B cell (primary cell): ENCODE data around the gene NMNAT1. TPM values are rescaled to one million over a fixed set of nuclear protein-coding genes. Genes with fewer than 3 reads are reported as not detected.
A peak's percentile ranks its signal among the peaks of the same experiment; 100 is the strongest.

Experiments
- ATAC-seq: fragments of 200-7000 bp; cut with Tn5 transposase; one replicate; pipeline ENCODE4 v1.10.0; 2021; ENCODE audit warnings: low read depth, mild to moderate bottlenecking, moderate number of reproducible peaks, moderate library complexity
- CTCF ChIA-PET: fragments of 350-600 bp; sonication (Branson Sonifier 250); formaldehyde crosslinking; loops from one replicate; lab custom pipeline; 2021; ENCODE audit warnings: antibody characterized with exemption, inconsistent platforms; lab: Charles Lee
- POLR2A ChIA-PET: fragments of 350-600 bp; sonication (Branson Sonifier 250); formaldehyde crosslinking; loops from one replicate; lab custom pipeline; 2021; ENCODE audit warnings: antibody characterized with exemption; lab: Charles Lee
- DNase-seq: peaks from one replicate; pipeline ENCODE4 v3.0.0; 2013
- H2AFZ ChIP-seq: 2 replicates; pipeline ENCODE4 v1.6.1; 2012; ENCODE audit warnings: mild to moderate bottlenecking, low read depth, low read length; ENCODE audit not compliant: insufficient read depth, poor library complexity, severe bottlenecking
- H3K27ac ChIP-seq, 2 donors: 1 replicate in 1 of 2; 2 replicates in 1 of 2; pipeline ENCODE4 v1.5.1; 2012 to 2013; ENCODE audit warnings: low read length in 2 of 2, mild to moderate bottlenecking in 2 of 2, moderate library complexity in 1 of 2
- H3K27me3 ChIP-seq, 4 experiments: fragments of 200-600 bp in 1 of 4; sonication (generic) in 1 of 4; replicated peaks in 1 of 4; 1 replicate in 2 of 4; 2 replicates in 2 of 4; pipeline versions ENCODE4 v1.6.1 to v1.7.0; 2013 to 2016; ENCODE audit warnings: low read length in 3 of 4, mild to moderate bottlenecking in 2 of 4, mixed read lengths in 1 of 4, moderate library complexity in 1 of 4; ENCODE audit not compliant: insufficient read depth in 4 of 4, control insufficient read depth in 3 of 4; ENCODE audit errors: control extremely low read depth in 1 of 4
- H3K36me3 ChIP-seq, 2 experiments: replicated peaks in 1 of 2; 1 replicate in 1 of 2; 2 replicates in 1 of 2; pipeline versions ENCODE4 v1.6.1 to v1.7.1; 2013; ENCODE audit warnings: low read length in 1 of 2; ENCODE audit not compliant: insufficient read depth in 2 of 2, control insufficient read depth in 1 of 2; ENCODE audit errors: control extremely low read depth in 1 of 2, extremely low read depth in 1 of 2
- H3K4me1 ChIP-seq, 2 donors: fragments of 200-600 bp in 1 of 2; sonication (generic) in 1 of 2; 1 replicate in 1 of 2; 2 replicates in 1 of 2; pipeline versions ENCODE4 v1.5.1 to v1.6.1; 2013 to 2017; ENCODE audit warnings: low read length in 2 of 2; ENCODE audit not compliant: control insufficient read depth in 2 of 2, insufficient read depth in 2 of 2
- H3K4me2 ChIP-seq: replicated peaks from 2 replicates; pipeline ENCODE3; 2012; ENCODE audit warnings: mild to moderate bottlenecking, low read depth, low read length; ENCODE audit not compliant: poor library complexity, severe bottlenecking
- H3K4me3 ChIP-seq, 5 experiments: fragments of 200-600 bp in 1 of 5; sonication (generic) in 1 of 5; 1 replicate in 3 of 5; 2 replicates in 2 of 5; pipeline versions ENCODE4 v1.5.1 to v1.7.0; 2011 to 2016; ENCODE audit warnings: low read length in 4 of 5, mild to moderate bottlenecking in 4 of 5, low read depth in 2 of 5, control low read depth in 1 of 5, moderate library complexity in 1 of 5; ENCODE audit not compliant: insufficient read depth in 1 of 5; ENCODE audit errors: control extremely low read depth in 1 of 5, extremely low read depth in 1 of 5
- H3K79me2 ChIP-seq: fragments of 200-600 bp; sonication (generic); one replicate; pipeline ENCODE4 v1.6.0; 2016; ENCODE audit warnings: low read length; ENCODE audit not compliant: control insufficient read depth, insufficient read depth
- H3K9ac ChIP-seq: fragments of 200-600 bp; sonication (generic); 2 replicates; pipeline ENCODE4 v1.6.1; 2017; ENCODE audit warnings: mild to moderate bottlenecking, low read length, moderate library complexity
- H3K9me3 ChIP-seq, 3 donors: one replicate each; pipeline versions ENCODE4 v1.6.1 to v1.7.1; 2013; ENCODE audit warnings: low read length in 2 of 3; ENCODE audit not compliant: control insufficient read depth in 2 of 3, insufficient read depth in 1 of 3; ENCODE audit errors: control extremely low read depth in 1 of 3
- H4K20me1 ChIP-seq: 2 replicates; pipeline ENCODE4 v1.6.0; 2012; ENCODE audit warnings: mild to moderate bottlenecking, low read length; ENCODE audit not compliant: insufficient read depth, control insufficient read depth, poor library complexity, severe bottlenecking
- H3K27ac Mint-ChIP-seq: one replicate; pipeline ENCODE4 v1.8.0; 2021; ENCODE audit warnings: mixed read lengths
- H3K27me3 Mint-ChIP-seq: one replicate; pipeline ENCODE4 v1.8.0; 2021; ENCODE audit warnings: mixed read lengths
- H3K4me1 Mint-ChIP-seq: one replicate; pipeline ENCODE4 v1.8.0; 2021; ENCODE audit warnings: mixed read lengths
- H3K4me3 Mint-ChIP-seq: one replicate; pipeline ENCODE4 v1.8.0; 2021; ENCODE audit warnings: mixed read lengths
- H3K9me3 Mint-ChIP-seq: one replicate; pipeline ENCODE4 v1.8.0; 2022; ENCODE audit warnings: mixed read lengths; ENCODE audit not compliant: insufficient read depth
- CTCF ChIP-seq: fragments of 200-600 bp; IDR thresholded peaks from one replicate; pipeline ENCODE4 v1.8.0; 2022; ENCODE audit warnings: antibody characterized with exemption, mild to moderate bottlenecking
- EZH2 ChIP-seq: IDR thresholded peaks from 2 replicates; pipeline ENCODE4 v1.6.1; 2012; ENCODE audit warnings: borderline replicate concordance, low read depth, mild to moderate bottlenecking, moderate library complexity, low read length; ENCODE audit not compliant: insufficient read depth, poor library complexity, severe bottlenecking
- WGBS: methylation state at CpG from one replicate; pipeline ENCODE4 v1.1.5; 2013; ENCODE audit warnings: missing lambda C conversion rate; ENCODE audit not compliant: insufficient coverage; 5-methylcytosine and 5-hydroxymethylcytosine counted together
- intact Hi-C: fragments of 100-400 bp; cut with micrococcal nuclease; formaldehyde crosslinking; loops from one replicate; pipeline ENCODE4 v1.10.0; 2022
- polyA plus RNA-seq: library from polyadenylated mRNA; depleted of rRNA; stranded (reverse); fragments of >200 nt; gene quantifications from 2 replicates; pipeline ENCODE4 v1.2.3, GENCODE V29; 2012
- total RNA-seq, 2 donors: library from RNA; stranded (reverse); fragments of 120-200 nt in 1 of 2; gene quantifications; 1 replicate in 1 of 2; 2 replicates in 1 of 2; pipeline versions ENCODE4 v1.2.3 to v1.2.4, GENCODE V29; 2013 to 2022

Gene NMNAT1
- total and polyA plus RNA-seq, 2 donors (not counting 1 experiment from before 2014, with no cell fraction given) = 4.5 to 8.0 TPM

GRCh38 chr1:10031461-10031860 lies 88.2 kb downstream of the NMNAT1 start:
- CTCF ChIA-PET = interaction anchor here (0.6 kb wide), 1 partner anchor 99 kb away, joined by 3 read pairs; no protein-coding TSS in a partner anchor
- Histone ChIP-seq H3K9ac (no peak overlapping the region), H3K27me3 (no peaks in the 10 kb centered on the region), H3K4me3 (no peak overlapping the region), H3K27ac (no peak overlapping the region), H3K4me2 (no peak overlapping the region), H2AFZ (no peak overlapping the region), H4K20me1 (no peaks in the 10 kb centered on the region), H3K9me3 (no peaks in the 10 kb centered on the region), H3K36me3 (no peaks in the 10 kb centered on the region), H3K79me2 (peaks cover 32% of the 10 kb centered on the region), H3K4me1 (peaks cover 18 to 19% of the 10 kb centered on the region in 2 donors)
- Mint-ChIP-seq H3K4me1 (peaks cover 23% of the 10 kb centered on the region), H3K4me3 (no peak overlapping the region), H3K27me3 (no peaks in the 10 kb centered on the region), H3K9me3 (no peaks in the 10 kb centered on the region), H3K27ac (no peak overlapping the region)
- no peak for ATAC-seq
- TF ChIP-seq CTCF (no peak), EZH2 (no peak)
- POLR2A ChIA-PET = no interaction called here
- no CpG with 5 or more reads among the region's 3 CpGs for WGBS
- no peak for DNase-seq
- intact Hi-C loops = loop anchor here (5.0 kb wide), 1 partner anchor 1214 kb away; the partner anchor contains the start of gene RERE

GRCh38 chr1:10032590-10033358 lies 89.5 kb downstream of the NMNAT1 start, which contains the start of gene UBE4B:
TSS of gene UBE4B (plus strand) at chr1:10032958. CDS start at chr1:10033671, 713 bp downstream.
- Histone ChIP-seq H4K20me1 (no peaks in the 10 kb centered on the region), H3K4me3 (peak within 1 kb of the TSS; percentile 70 to 93 (median 89)), H3K9ac (peak within 1 kb of the TSS; percentile 75), H3K4me1 (peaks cover 18 to 19% of the 10 kb centered on the region in 2 donors), H3K4me2 (peak within 1 kb of the TSS; percentile 76), H2AFZ (peak within 1 kb of the TSS; percentile 84), H3K79me2 (peaks cover 45% of the 10 kb centered on the region), H3K36me3 (peaks cover 1 to 6% of the 10 kb centered on the region in 2 experiments), H3K27me3 (no peaks in the 10 kb centered on the region), H3K9me3 (no peaks in the 10 kb centered on the region), H3K27ac (peak within 1 kb of the TSS; percentile 73 to 84)
- TF ChIP-seq EZH2 (no peak), CTCF (peak; percentile 89)
- no peaks in the 10 kb centered on the region for H3K9me3 Mint-ChIP-seq
- ChIA-PET CTCF (interaction anchor here (0.6 to 3.8 kb wide), 3 partner anchors 39 to 398 kb away, joined by 3 to 18 read pairs (median 3); no protein-coding TSS in a partner anchor), POLR2A (interaction anchor here (0.6 to 1.6 kb wide), 4 partner anchors 83 to 398 kb away, joined by 3 to 6 read pairs (median 4); partner anchors contain the start of genes CENPS, LZIC and NMNAT1)
- intact Hi-C loops = loop anchor here (1.0 to 5.0 kb wide), 8 partner anchors 82 to 1215 kb away; partner anchors contain the start of genes CTNNBIP1, KIF1B, LZIC and NMNAT1
- ATAC-seq = peak; percentile 94
- peak within 1 kb of the TSS; percentile 99 for H3K4me3 Mint-ChIP-seq
- peak within 1 kb of the TSS; percentile 96 for H3K27ac Mint-ChIP-seq
- H3K27me3 Mint-ChIP-seq = no peaks in the 10 kb centered on the region
- DNase-seq = peak; percentile 99
- peaks cover 23% of the 10 kb centered on the region for H3K4me1 Mint-ChIP-seq
- WGBS = under 1% methylated on average over 60 of the region's 73 CpGs
